GM12878 (cell line): ENCODE results near the gene POU2F1. TPM values are rescaled to one million over a fixed set of nuclear protein-coding genes. Genes with fewer than 3 reads are reported as not detected.
"Not testable (repeated sequence)": the region's sequence is repeated elsewhere in the genome, so short reads cannot be mapped to it uniquely, and the experiment has no call there.

Experiments
- ATAC-seq: fragments of 200-7000 bp; cut with Tn5 transposase; 3 replicates; pipeline ENCODE4 v1.9.1; 2020; ENCODE audit warnings: mild to moderate bottlenecking, moderate library complexity
- BruUV-seq: library from RNA; stranded (reverse); fragments of 400-500 nt; replicated peaks from 2 replicates; lab custom pipeline; 2021; lab: Mats Ljungman, UMichigan
- CTCF ChIA-PET: fragments of 300-600 bp; sonication (Branson Sonifier 250); formaldehyde crosslinking; extraction: SDS; loops from one replicate; lab custom pipeline; 2021; ENCODE audit warnings: inconsistent platforms; lab: Yijun Ruan, JAX
- POLR2A ChIA-PET: fragments of 350-600 bp; formaldehyde crosslinking; extraction: SDS; loops from one replicate; lab custom pipeline; 2021; ENCODE audit warnings: inconsistent platforms; lab: Charles Lee
- RAD21 ChIA-PET: fragments of 300-600 bp; sonication (Branson Sonifier 250); formaldehyde crosslinking; loops from one replicate; lab custom pipeline; 2023; ENCODE audit warnings: antibody characterized with exemption; ENCODE audit not compliant: unreplicated experiment; lab: Charles Lee
- SMC1A ChIA-PET: fragments of 300-600 bp; sonication (Branson Sonifier 250); formaldehyde crosslinking; loops from one replicate; lab custom pipeline; 2023; ENCODE audit not compliant: unreplicated experiment, uncharacterized antibody; lab: Charles Lee
- DNase-seq: peaks from one replicate; pipeline ENCODE4 v3.0.0-alpha.2; 2011; ENCODE audit warnings: low read depth, low spot score
- FAIRE-seq: peaks from 3 replicates; lab custom pipeline; 2011; peaks lifted over from hg19 to GRCh38; lab: Jason Lieb, UNC
- H2AFZ ChIP-seq: 2 replicates; pipeline ENCODE4 v1.6.0; 2011; ENCODE audit warnings: low read depth, low read length, control low read depth; ENCODE audit not compliant: control insufficient read depth
- H3K27ac ChIP-seq: 2 replicates; pipeline ENCODE4 v1.5.1; 2011; ENCODE audit warnings: control low read depth; ENCODE audit not compliant: control insufficient read depth, insufficient read depth
- H3K27me3 ChIP-seq, 2 experiments: replicated peaks in 1 of 2; 2 replicates each; pipeline versions ENCODE4 v1.6.0 to v1.6.1; 2011; ENCODE audit warnings: low read length in 1 of 2; ENCODE audit not compliant: control insufficient read depth in 2 of 2, insufficient read depth in 2 of 2
- H3K36me3 ChIP-seq, 2 experiments: 2 replicates each; pipeline ENCODE4 v1.5.1; 2011; ENCODE audit warnings: low read length in 1 of 2; ENCODE audit not compliant: control insufficient read depth in 2 of 2, insufficient read depth in 2 of 2
- H3K4me1 ChIP-seq: 2 replicates; pipeline ENCODE4 v1.6.1; 2011; ENCODE audit warnings: mild to moderate bottlenecking, low read length, moderate library complexity, mixed read lengths; ENCODE audit not compliant: control insufficient read depth, insufficient read depth
- H3K4me2 ChIP-seq: 2 replicates; pipeline ENCODE4 v1.6.0; 2011; ENCODE audit warnings: control low read depth; ENCODE audit not compliant: control insufficient read depth, insufficient read depth
- H3K4me3 ChIP-seq: fragments of 200-600 bp; sonication (generic); 2 replicates; pipeline ENCODE4 v1.5.1; 2016
- H3K79me2 ChIP-seq: 2 replicates; pipeline ENCODE4 v1.6.0; 2011; ENCODE audit warnings: low read length; ENCODE audit not compliant: control insufficient read depth, insufficient read depth
- H3K9ac ChIP-seq: 2 replicates; pipeline ENCODE4 v1.8.0; 2011; ENCODE audit warnings: low read length, control low read depth, mixed read lengths; ENCODE audit not compliant: control insufficient read depth, insufficient read depth
- H3K9me3 ChIP-seq: replicated peaks from 3 replicates; pipeline ENCODE4 v1.5.1; 2011; ENCODE audit warnings: mild to moderate bottlenecking, low read length; ENCODE audit not compliant: control insufficient read depth, insufficient read depth
- H4K20me1 ChIP-seq: 2 replicates; pipeline ENCODE4 v1.6.0; 2011; ENCODE audit not compliant: control insufficient read depth, insufficient read depth
- EP300 ChIP-seq, 2 experiments: fragments of 150-350 bp in 1 of 2; IDR thresholded peaks; 2 replicates each; pipeline ENCODE4 v1.6.1; 2011 to 2012; ENCODE audit warnings: low read depth in 2 of 2, low read length in 2 of 2, borderline replicate concordance in 1 of 2, improper control_type of control experiment in 1 of 2, inconsistent platforms in 1 of 2; ENCODE audit not compliant: control insufficient read depth in 1 of 2
- NR2F1 ChIP-seq: fragments of 450-650 bp; conservative IDR thresholded peaks from 2 replicates; pipeline ENCODE4 v1.6.1; 2017; ENCODE audit warnings: mild to moderate bottlenecking
- STAT3 ChIP-seq: IDR thresholded peaks from 2 replicates; pipeline ENCODE4 v1.6.1; 2011; ENCODE audit warnings: low read depth, low read length, improper control_type of control experiment
- YBX1 ChIP-seq: fragments of 450-650 bp; IDR thresholded peaks from 2 replicates; pipeline ENCODE4 v1.6.1; 2016; ENCODE audit warnings: antibody characterized with exemption
- ZBTB33 ChIP-seq: fragments of 450-650 bp; IDR thresholded peaks from 2 replicates; pipeline ENCODE4 v1.6.1; 2017; ENCODE audit warnings: mild to moderate bottlenecking
- WGBS: methylation state at CpG from one replicate; pipeline ENCODE4 v1.1.6; 2016; ENCODE audit warnings: low lambda C conversion rate; ENCODE audit not compliant: insufficient replicate concordance, insufficient coverage; ENCODE audit errors: missing lambda C conversion rate; 5-methylcytosine and 5-hydroxymethylcytosine counted together
- in situ Hi-C: fragments of 300-500 bp; cut with MboI; formaldehyde crosslinking; loops from 9 replicates; pipeline ENCODE4 v1.14.3; 2018; ENCODE audit warnings: mixed read lengths
- intact Hi-C: fragments of 100-400 bp; cut with micrococcal nuclease; formaldehyde crosslinking; loops from one replicate; pipeline ENCODE4 v1.14.2; 2022; ENCODE audit not compliant: unreplicated experiment
- polyA plus RNA-seq, 11 experiments: library from polyadenylated mRNA; depleted of rRNA in 4 of 11; unstranded in 6 of 11; stranded (reverse) in 5 of 11; fragments of >200 nt; fragmentation: Nextera tagmentation in 4 of 11; fragmentation: Illumina TruSeq in 1 of 11; extraction: Ambion mirVana in 4 of 11; extraction: Trizol in 1 of 11; gene quantifications; 1 replicate in 1 of 11; 2 replicates in 10 of 11; pipeline versions ENCODE4 v1.2.1 to v1.2.3, GENCODE V29; 2011 to 2016; ENCODE audit warnings: inconsistent platforms in 2 of 11, missing spikeins in 2 of 11, low read depth in 1 of 11
- total RNA-seq, 4 experiments: library from RNA; depleted of rRNA in 3 of 4; stranded (reverse); fragments of >200 nt in 3 of 4; fragmentation: Illumina TruSeq in 1 of 4; extraction: Trizol in 1 of 4; gene quantifications; 2 replicates each; pipeline versions ENCODE4 v1.2.1 to v1.2.3, GENCODE V29; 2013 to 2021

The POU2F1 gene
- total and polyA plus RNA-seq, 10 of the 15 experiments (the other 5 are each of a cell fraction or from before 2014, with no cell fraction given) = 2.5 to 21.7 (median 12.5) TPM

- H3K4me3 ChIP-seq = no peak overlapping the region
- peaks cover 6% of the 10 kb centered on the region for H3K9me3 ChIP-seq
- 79% methylated on average over 3 of the region's 3 CpGs for WGBS
- no peak overlapping the region for H2AFZ ChIP-seq
- RAD21 ChIA-PET = no interaction called here
- TF ChIP-seq YBX1 (no peak), ZBTB33 (no peak)
- TF ChIP-seq, all 136 proteins: peak for 0
- H3K79me2 ChIP-seq = no peaks in the 10 kb centered on the region; the same call in 1 of the 2 replicates
- H4K20me1 ChIP-seq = no peaks in the 10 kb centered on the region
- intact Hi-C loops = no loop called here
- no peaks in the 10 kb centered on the region for H3K27me3 ChIP-seq
- ChIA-PET SMC1A (interaction anchor here (1.6 to 1.9 kb wide), 2 partner anchors 9 to 11 kb away, joined by 4 to 6 read pairs; no protein-coding TSS in a partner anchor), CTCF (interaction anchor here (0.8 to 1.2 kb wide), 3 partner anchors 19 to 87 kb away, joined by 3 read pairs; no protein-coding TSS in a partner anchor), POLR2A (interaction anchor here (0.7 to 2.0 kb wide), 3 partner anchors 12 to 129 kb away, joined by 3 to 4 read pairs (median 3); no protein-coding TSS in a partner anchor)
- no peaks in the 10 kb centered on the region for H3K4me1 ChIP-seq
- H3K27ac ChIP-seq = no peak overlapping the region
- no peak overlapping the region for H3K9ac ChIP-seq
- FAIRE-seq = no peak
- in situ Hi-C loops = no loop called here
- H3K36me3 ChIP-seq = no peaks in the 10 kb centered on the region
- ATAC-seq = no peak
- H3K4me2 ChIP-seq = no peak overlapping the region
- BruUV-seq = no TSS peak
- no peak for DNase-seq
Observed at GRCh38 chr1:167314671-167315070, 94.0 kb downstream of the POU2F1 start.

DNA sequence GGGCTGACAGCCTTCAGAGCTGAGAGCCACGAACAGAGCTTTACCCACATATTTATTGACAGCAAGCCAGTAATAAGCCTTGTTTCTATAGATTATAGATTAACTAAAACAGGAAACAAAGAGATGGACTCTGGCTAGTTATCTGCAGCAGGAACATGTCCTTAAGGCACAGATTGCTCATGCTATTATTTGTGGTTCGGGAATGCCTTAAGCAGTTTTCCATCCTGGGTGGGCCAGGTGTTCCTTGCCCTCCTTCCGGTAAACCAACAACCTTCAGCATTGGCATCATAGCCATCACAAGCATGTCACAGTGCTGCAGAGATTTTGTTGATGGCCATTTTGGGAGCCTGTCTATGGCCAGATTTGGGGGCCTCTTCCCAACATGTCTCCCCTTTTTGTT lies 96.8 kb downstream of the POU2F1 start:
- Histone ChIP-seq H3K27ac (no peak overlapping the region), H3K9me3 (peaks cover 14% of the 10 kb centered on the region), H3K79me2 (no peaks in the 10 kb centered on the region; the same call in 1 of the 2 replicates), H2AFZ (no peak overlapping the region), H3K4me2 (no peak overlapping the region)
- intact Hi-C loops = no loop called here
- no peak for ATAC-seq
- CTCF ChIA-PET = no interaction called here
- SMC1A ChIA-PET = no interaction called here
- FAIRE-seq = no peak
- TF ChIP-seq NR2F1 = no peak
- no peak for TF ChIP-seq STAT3
- no peak for TF ChIP-seq EP300 (IDR thresholded peaks at IDR 0.05; ENCODE audit: borderline replicate concordance in 1 of 2, control insufficient read depth in 1 of 2, low read depth in 2 of 2, low read length in 2 of 2)
- TF ChIP-seq, all 136 proteins: peak for 0
- in situ Hi-C loops = no loop called here
- 100% methylated on average over 3 of the region's 3 CpGs for WGBS
- Histone ChIP-seq H3K4me1 (no peaks in the 10 kb centered on the region), H3K36me3 (no peaks in the 10 kb centered on the region), H3K27me3 (no peaks in the 10 kb centered on the region), H3K4me3 (no peak overlapping the region), H4K20me1 (no peaks in the 10 kb centered on the region), H3K9ac (no peak overlapping the region)
- BruUV-seq = no TSS peak
- DNase-seq = no peak
- ChIA-PET RAD21 (no interaction called here), POLR2A (interaction anchor here (0.6 kb wide), 2 partner anchors 15 to 38 kb away, joined by 3 read pairs; no protein-coding TSS in a partner anchor)

DNA sequence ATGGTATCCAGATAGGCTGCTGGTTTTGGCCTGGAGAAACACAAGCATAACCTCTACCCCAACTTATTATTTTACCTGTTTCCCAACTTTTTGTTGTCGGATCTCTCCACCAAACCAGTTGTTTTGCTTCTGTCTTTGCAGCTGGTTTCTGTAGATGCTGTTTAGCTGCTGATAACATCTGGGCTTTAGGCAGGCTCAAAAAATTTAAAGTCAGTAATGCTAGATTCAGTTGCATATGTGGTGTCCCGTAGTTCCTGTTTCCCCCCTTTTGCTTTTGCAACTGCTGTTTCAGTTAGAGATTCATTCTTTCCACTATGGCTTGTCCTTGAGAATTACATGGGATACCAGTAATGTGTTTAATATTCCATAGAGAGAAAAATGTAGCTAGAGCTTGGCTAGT lies 98.5 kb downstream of the POU2F1 start:
- in situ Hi-C loops, H3K4me3 ChIP-seq, H4K20me1 ChIP-seq, H3K4me1 ChIP-seq, BruUV-seq, CTCF ChIA-PET, H2AFZ ChIP-seq, intact Hi-C loops, H3K79me2 ChIP-seq, RAD21 ChIA-PET, H3K27me3 ChIP-seq, H3K9ac ChIP-seq, H3K4me2 ChIP-seq, H3K36me3 ChIP-seq, H3K27ac ChIP-seq, FAIRE-seq, DNase-seq, ATAC-seq, POLR2A ChIA-PET: not testable (repeated sequence)
- 100% methylated on average over 2 of the region's 2 CpGs for WGBS
- H3K9me3 ChIP-seq = peaks cover 26% of the 10 kb centered on the region
- SMC1A ChIA-PET = interaction anchor here (0.8 to 1.5 kb wide), 4 partner anchors 10 to 54 kb away, joined by 3 to 8 read pairs (median 4); no protein-coding TSS in a partner anchor
